Dendritic cell treated with granulocyte-macrophage colony-stimulating factor and Interleukin-4, amounts not matched to agents 40 ng/mL and 50 ng/mL, for 4 days (primary cell): ENCODE data around the gene STX10.

ENCODE experiments used
- H3K27ac Mint-ChIP-seq: one replicate; pipeline ENCODE4 v1.8.0; 2022; ENCODE audit warnings: mild to moderate bottlenecking, mixed read lengths
- H3K27me3 Mint-ChIP-seq: one replicate; pipeline ENCODE4 v1.8.0; 2022; ENCODE audit warnings: mild to moderate bottlenecking, mixed read lengths
- H3K36me3 Mint-ChIP-seq: one replicate; pipeline ENCODE4 v1.8.0; 2022; ENCODE audit warnings: low read depth, mixed read lengths
- H3K4me1 Mint-ChIP-seq: one replicate; pipeline ENCODE4 v1.8.0; 2022; ENCODE audit warnings: low read depth, mixed read lengths
- H3K4me3 Mint-ChIP-seq: one replicate; pipeline ENCODE4 v1.8.0; 2022; ENCODE audit warnings: mild to moderate bottlenecking, moderate library complexity, mixed read lengths
- H3K9me3 Mint-ChIP-seq: one replicate; pipeline ENCODE4 v1.8.0; 2022; ENCODE audit warnings: mixed read lengths
- intact Hi-C: fragments of 100-400 bp; cut with micrococcal nuclease; formaldehyde crosslinking; loops from one replicate; pipeline ENCODE4 v1.15.0; 2022

The STX10 gene

DNA sequence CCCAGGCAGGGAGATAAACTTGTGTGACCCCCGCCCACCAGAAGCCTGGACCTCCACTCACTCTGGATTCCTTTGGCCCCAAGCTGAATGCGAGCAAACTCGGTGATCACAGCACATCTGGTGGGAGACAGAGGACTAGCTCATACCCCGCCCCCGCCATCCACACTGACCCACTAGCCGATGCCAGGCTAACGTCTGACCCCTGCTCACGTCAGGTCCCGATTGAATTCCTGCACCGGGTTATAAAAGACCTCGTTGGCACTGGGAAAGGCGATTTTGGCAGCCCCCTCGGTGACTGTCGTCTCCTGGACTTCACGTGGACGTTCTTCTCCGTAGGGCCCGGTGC, 34.3 kb downstream of the STX10 start:
- H3K4me3 Mint-ChIP-seq, result peak overlapping the region; percentile 89
- H3K36me3 Mint-ChIP-seq, result peaks cover 55% of the 10 kb centered on the region
- H3K27ac Mint-ChIP-seq, result peak overlapping the region; percentile 83
- peaks cover 48% of the 10 kb centered on the region for H3K4me1 Mint-ChIP-seq
- intact Hi-C loops, result loop anchor here (1.0 to 2.0 kb wide), 2 partner anchors 12 to 35 kb away; partner anchors contain the start of genes IER2 and STX10
- no peaks in the 10 kb centered on the region for H3K27me3 Mint-ChIP-seq
- H3K9me3 Mint-ChIP-seq, result no peaks in the 10 kb centered on the region

DNA sequence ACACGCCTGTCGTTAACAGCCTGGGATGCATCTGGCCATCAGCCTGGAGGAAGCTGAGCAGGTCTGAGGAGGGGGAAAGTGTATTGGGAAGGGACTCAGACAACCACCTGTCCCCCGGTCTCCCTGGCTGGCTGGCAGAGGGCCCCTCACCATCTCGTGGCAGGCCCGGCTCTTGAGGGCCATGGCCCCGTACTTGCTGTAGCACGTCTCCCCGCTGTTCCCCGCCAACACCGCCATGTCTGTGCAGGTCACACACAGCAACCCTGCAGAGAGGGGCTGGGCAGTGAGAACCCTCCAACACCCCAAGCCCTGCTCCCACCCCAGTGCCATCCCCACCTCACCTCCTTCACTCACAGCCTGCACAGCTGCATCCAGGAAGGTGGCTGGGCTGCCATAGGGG, 37.6 kb downstream of the STX10 start:
- Mint-ChIP-seq H3K4me3 (no peak overlapping the region), H3K4me1 (peaks cover 23% of the 10 kb centered on the region), H3K27ac (no peak overlapping the region), H3K36me3 (peaks cover 66% of the 10 kb centered on the region), H3K27me3 (no peaks in the 10 kb centered on the region), H3K9me3 (no peaks in the 10 kb centered on the region)
- intact Hi-C loops, result no loop called here

DNA sequence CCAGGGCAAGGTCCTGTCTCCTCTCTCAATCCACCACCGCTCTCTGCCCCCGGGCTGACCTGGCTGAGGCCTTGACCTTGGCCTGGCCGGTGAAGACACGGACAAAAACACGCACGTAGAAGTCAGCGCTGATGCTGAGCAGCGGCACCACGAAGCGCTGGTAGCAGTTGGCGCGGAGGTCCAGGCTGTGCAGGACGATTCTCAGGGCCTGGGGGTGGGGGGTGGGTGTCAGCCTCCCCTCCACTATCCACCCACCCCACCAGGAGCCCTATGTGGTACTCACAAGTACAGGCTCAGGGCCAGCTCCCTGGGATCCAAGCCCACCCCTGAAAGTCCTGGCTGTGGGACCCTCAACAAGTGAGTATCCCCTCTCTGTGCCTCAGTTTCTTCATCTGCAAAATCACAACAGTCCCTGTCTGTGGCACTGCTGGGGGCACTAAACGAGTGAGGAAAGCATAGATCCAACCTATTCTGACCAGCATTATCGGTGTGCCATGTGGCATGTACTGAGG, 40.0 kb downstream of the STX10 start:
- no peaks in the 10 kb centered on the region for H3K27me3 Mint-ChIP-seq
- peaks cover 64% of the 10 kb centered on the region for H3K36me3 Mint-ChIP-seq
- H3K4me3 Mint-ChIP-seq, result no peak overlapping the region
- intact Hi-C loops, result no loop called here
- peaks cover 12% of the 10 kb centered on the region for H3K4me1 Mint-ChIP-seq
- no peak overlapping the region for H3K27ac Mint-ChIP-seq
- H3K9me3 Mint-ChIP-seq, result no peaks in the 10 kb centered on the region

DNA sequence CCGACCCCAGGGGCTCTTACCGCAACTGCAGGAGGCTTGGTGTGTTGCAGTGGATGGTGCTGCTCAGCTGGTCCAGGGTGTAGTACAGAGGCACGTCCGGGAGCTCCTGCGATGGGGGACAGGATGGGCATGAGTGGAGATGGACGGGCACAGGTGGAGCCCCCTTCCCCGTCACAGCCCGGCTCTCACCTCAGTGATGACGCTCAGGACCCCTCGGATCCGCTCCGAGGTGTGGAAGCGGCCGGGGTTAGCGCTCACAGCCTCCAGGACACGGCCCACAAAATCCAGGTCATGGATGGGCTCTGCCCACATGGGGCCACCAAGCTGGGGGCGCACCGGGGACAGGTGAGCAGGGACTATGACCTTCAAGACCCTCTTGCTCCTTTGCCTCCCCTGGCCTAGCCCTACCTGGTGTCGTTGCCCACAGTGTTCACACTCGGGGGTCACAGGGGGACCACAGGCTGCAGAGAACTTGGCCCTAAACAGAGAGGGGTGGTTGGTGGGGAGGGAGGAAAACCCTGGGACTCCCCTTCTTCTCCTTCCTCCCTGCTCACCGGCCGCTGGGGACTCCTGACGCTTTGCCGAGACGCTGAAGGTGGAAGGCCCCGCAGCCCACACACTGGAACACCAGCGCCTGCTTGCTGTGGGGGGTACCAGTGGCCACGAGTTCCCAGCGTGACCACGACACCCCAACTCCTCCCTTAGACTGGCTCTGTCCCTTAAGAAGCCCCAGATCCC, 40.6 kb downstream of the STX10 start:
- Mint-ChIP-seq H3K4me3 (no peak overlapping the region), H3K4me1 (peaks cover 15% of the 10 kb centered on the region), H3K27me3 (no peaks in the 10 kb centered on the region), H3K36me3 (peaks cover 69% of the 10 kb centered on the region), H3K9me3 (no peaks in the 10 kb centered on the region), H3K27ac (no peak overlapping the region)
- intact Hi-C loops, result no loop called here

DNA sequence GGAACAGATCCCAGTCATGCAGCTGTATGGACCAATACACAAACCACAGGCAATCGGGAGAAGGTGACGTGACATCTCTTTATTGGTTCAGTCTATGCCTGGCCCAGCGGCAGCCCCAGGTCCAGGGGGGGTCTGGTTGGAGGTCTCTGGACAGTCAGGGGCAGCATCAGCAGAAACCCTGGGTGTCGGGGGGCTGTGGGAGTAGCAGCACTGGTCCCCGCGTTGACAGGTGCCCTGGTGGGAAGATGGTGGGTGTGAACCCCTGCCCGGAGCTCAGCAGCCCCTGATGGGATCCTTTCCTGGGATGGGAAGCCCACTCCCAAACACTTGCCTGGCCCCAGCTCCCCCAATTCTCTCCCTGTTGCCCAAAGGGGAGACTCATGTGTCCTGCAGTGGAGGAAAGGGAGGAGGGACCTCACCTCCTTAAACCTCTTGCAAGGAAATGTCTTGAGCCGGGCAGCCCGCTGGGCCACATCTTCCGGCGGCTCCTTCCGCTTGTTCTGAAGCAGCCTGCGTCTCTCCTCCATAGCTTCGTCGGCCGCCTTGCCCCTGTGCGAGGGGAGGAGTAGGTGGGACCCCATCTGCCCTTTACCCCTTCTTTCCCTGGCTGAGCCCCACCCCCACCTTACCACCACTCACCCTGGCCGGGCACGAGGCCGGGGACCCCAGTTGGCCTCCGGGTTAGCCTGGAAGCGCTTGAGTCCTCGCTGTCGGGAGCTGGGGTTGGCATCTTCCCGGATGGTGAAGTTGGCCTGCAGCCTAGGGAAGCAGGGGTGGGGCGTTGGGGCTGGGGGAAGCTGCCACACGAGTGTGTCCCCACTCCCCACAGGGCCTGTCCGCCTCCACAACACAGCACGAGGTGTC, 45.1 kb downstream of the STX10 start:
- peak overlapping the region; percentile 98 for H3K27ac Mint-ChIP-seq
- H3K4me1 Mint-ChIP-seq, result peaks cover 48% of the 10 kb centered on the region
- H3K27me3 Mint-ChIP-seq, result no peaks in the 10 kb centered on the region
- intact Hi-C loops, result loop anchor here (1.0 to 5.0 kb wide), 2 partner anchors 11 to 47 kb away; partner anchors contain the start of genes IER2, STX10 and TRMT1
- peak overlapping the region; percentile 88 for H3K4me3 Mint-ChIP-seq
- peaks cover 66% of the 10 kb centered on the region for H3K36me3 Mint-ChIP-seq
- no peaks in the 10 kb centered on the region for H3K9me3 Mint-ChIP-seq

DNA sequence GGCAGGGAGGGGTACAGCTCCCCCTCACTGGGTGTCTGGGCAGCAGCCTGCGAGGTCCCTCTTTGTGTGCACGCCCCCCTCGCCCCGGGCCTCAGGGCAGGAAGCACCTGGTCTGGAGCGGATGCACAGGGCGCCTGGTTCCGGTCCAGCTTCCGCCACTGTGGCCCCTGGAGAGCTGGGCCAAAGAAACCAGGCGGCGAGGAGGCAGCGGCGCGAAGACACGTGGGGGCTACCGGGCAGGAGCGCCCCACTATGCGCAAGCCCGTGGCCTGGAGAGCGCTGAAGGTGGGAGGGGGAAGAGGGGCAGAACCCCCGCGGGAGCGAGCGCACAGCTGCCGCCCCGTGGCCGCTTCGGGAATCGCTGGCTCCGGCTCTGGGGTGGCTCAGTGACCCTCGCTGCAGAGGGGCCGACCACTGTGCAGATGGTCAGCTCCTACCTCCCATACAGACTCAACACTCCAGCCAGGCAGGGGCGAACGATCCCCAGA, 45.8 kb downstream of the STX10 start:
- peaks cover 66% of the 10 kb centered on the region for H3K36me3 Mint-ChIP-seq
- H3K27me3 Mint-ChIP-seq, result no peaks in the 10 kb centered on the region
- peak overlapping the region; percentile 88 for H3K4me3 Mint-ChIP-seq
- H3K27ac Mint-ChIP-seq, result peak overlapping the region; percentile 98
- H3K9me3 Mint-ChIP-seq, result no peaks in the 10 kb centered on the region
- intact Hi-C loops, result loop anchor here (1.0 to 5.0 kb wide), 2 partner anchors 12 to 48 kb away; partner anchors contain the start of genes IER2, STX10 and TRMT1
- H3K4me1 Mint-ChIP-seq, result peaks cover 54% of the 10 kb centered on the region

DNA sequence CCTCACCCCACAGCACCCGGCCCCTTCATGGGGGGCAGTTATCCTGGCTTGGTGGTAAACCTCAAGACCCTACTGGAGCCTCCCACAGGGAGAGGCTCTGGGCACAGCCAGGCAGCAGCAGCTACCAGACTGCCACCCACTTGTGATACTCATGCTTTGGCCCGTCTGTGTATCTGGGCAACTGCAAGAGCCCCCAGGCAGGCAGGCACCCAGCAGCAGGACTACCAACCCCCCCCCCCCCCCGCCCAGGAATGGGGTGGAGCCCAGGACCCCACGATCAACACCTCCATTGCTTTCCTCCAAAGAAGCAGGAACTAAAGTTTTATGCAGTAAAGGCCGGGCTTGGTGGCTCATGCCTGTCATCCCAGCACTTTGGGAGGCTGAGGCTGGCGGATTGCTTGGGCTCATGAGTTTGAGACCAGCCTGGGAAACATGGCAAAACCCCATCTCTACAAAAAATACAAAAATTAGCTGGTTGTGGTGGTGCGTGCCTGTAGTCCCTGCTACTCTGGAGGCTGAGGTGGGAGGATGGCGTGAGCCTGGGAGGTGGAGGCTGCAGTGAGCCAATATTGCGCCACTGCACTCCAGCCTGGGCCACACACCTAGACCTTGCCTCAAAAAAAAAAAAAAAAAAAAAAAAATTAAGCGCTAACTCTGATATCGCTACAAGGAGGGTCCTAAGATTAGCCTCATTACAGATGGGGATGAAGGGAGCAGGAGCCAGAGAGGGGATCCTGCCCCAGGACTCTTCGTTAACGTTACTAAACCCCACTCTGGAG, 46.4 kb downstream of the STX10 start:
- intact Hi-C loops, result loop anchor here (1.0 to 5.0 kb wide), 3 partner anchors 9 to 49 kb away; partner anchors contain the start of genes IER2, STX10 and TRMT1
- H3K27me3 Mint-ChIP-seq, result no peaks in the 10 kb centered on the region
- H3K4me3 Mint-ChIP-seq, result peak overlapping the region; percentile 92
- no peaks in the 10 kb centered on the region for H3K9me3 Mint-ChIP-seq
- H3K4me1 Mint-ChIP-seq, result peaks cover 59% of the 10 kb centered on the region
- peaks cover 67% of the 10 kb centered on the region for H3K36me3 Mint-ChIP-seq
- peak overlapping the region; percentile 98 for H3K27ac Mint-ChIP-seq

DNA sequence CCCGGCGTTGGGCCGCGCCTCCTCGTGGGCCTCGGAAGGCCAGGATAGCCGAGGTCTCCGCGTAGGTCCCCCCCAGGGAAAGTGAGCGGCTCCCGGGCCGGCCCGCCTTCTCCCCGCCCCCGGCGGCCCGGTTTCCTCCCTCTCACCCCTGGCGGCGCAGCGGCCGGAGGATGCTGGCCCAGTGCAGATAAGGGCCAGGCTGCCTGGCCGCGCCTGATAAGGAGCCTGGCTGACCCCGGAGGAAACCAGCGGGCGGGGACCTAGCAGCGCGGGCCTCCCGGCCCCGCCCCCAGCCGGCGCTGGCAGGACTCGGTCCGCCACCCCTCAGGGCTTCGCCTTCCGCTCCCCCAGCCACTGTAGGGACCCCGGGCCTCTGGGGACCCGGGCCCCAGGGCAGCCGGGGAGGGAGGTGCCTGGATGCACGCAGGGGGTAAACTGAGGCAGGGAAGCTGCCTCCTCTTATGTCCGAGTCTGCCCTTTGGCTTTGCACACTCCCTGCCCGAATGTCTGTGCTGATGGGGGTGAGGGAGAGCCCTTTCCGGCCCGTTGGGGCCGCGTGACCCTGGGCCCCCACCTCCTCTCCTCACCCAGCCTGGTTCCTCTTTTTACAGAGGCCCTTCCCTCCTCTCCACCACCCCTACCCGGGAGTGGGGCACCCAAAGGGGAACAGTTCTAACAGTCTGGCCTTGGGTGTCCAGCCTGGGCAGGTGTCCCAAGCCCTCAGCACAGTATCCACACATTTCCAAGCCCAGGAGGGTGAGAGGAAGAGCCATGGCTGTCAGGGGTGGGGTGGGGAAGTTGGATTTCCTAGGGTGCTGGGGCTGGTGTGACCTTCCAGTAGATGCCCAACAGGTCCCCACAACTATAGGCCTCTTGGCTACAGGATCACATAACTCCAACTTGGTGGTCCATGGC, 47.3 kb downstream of the STX10 start, which contains the start of gene LYL1:
Gene LYL1 (minus strand): TSS at position 193 of the 915 bp plus-strand sequence. CDS start 1,687 bp downstream, outside the sequence.
- Mint-ChIP-seq H3K4me3 (peak within 1 kb of the TSS; percentile 92), H3K4me1 (peaks cover 68% of the 10 kb centered on the region), H3K9me3 (no peaks in the 10 kb centered on the region), H3K27me3 (no peaks in the 10 kb centered on the region), H3K27ac (peak within 1 kb of the TSS; percentile 98), H3K36me3 (peaks cover 73% of the 10 kb centered on the region)
- intact Hi-C loops, result loop anchor here (1.0 to 5.0 kb wide), 2 partner anchors 9 to 49 kb away; partner anchors contain the start of genes IER2 and STX10

DNA sequence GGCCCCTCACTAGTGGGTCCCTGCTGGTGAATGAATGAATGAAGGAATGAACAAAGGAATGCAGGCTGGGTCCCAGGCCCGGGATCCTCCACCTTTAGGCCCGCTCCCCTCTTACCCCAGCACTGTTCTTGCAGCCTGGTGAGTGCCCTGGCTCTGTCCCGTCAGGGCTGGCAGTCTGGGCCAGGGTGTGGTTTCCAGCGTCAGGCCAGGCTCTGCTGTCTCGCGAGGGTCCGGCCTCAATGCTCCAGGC, 47.8 kb downstream of the STX10 start:
- peak overlapping the region; percentile 92 for H3K4me3 Mint-ChIP-seq
- intact Hi-C loops, result loop anchor here (5.0 kb wide), 1 partner anchor 50 kb away; the partner anchor contains the start of genes IER2 and STX10
- H3K4me1 Mint-ChIP-seq, result peaks cover 70% of the 10 kb centered on the region
- no peaks in the 10 kb centered on the region for H3K9me3 Mint-ChIP-seq
- no peaks in the 10 kb centered on the region for H3K27me3 Mint-ChIP-seq
- H3K36me3 Mint-ChIP-seq, result peaks cover 70% of the 10 kb centered on the region
- peak overlapping the region; percentile 98 for H3K27ac Mint-ChIP-seq

DNA sequence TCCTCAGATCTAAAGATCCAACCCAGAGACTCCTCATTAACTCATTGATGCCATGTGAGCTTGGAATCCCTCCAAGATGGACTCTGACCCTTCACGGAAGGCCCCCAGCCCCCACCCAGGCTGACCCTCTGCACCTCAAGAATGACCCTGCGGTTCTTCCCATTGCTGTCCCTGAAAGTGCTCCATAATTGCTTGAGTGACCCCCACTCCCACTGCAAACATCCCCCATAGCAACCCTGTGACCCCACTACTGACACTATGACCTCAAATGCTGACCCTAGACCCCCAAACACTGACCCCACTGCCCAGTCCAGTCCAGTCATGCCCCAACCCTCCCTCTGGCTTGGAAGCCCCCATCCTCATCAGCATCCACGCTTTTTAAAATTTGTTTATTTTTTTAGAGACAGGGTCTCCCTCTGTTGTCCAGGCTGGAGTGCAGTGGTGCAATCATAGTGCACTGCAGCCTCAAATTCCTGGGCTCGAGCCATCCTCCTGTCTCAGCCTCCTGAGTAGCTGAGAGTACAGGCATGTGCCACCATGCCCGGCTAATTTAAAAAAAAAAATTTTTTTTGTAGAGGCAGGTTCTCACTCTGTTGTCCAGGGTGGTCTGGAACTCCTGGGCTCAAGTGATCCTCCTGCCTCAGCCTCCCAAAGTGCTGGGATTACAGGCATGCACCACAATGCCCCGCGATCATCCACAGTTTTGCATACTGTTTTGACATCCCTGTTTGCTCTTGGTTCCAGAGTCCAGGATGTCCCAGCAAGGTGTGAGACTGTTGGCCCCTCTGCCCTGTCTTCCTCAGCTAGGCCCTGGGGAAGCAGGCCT, 48.4 kb downstream of the STX10 start:
- Mint-ChIP-seq H3K36me3 (peaks cover 65% of the 10 kb centered on the region), H3K4me1 (peaks cover 70% of the 10 kb centered on the region), H3K27me3 (no peaks in the 10 kb centered on the region), H3K9me3 (no peaks in the 10 kb centered on the region), H3K4me3 (peak overlapping the region; percentile 92), H3K27ac (peak overlapping the region; percentile 98)
- intact Hi-C loops, result loop anchor here (5.0 kb wide), 1 partner anchor 50 kb away; the partner anchor contains the start of genes IER2 and STX10

DNA sequence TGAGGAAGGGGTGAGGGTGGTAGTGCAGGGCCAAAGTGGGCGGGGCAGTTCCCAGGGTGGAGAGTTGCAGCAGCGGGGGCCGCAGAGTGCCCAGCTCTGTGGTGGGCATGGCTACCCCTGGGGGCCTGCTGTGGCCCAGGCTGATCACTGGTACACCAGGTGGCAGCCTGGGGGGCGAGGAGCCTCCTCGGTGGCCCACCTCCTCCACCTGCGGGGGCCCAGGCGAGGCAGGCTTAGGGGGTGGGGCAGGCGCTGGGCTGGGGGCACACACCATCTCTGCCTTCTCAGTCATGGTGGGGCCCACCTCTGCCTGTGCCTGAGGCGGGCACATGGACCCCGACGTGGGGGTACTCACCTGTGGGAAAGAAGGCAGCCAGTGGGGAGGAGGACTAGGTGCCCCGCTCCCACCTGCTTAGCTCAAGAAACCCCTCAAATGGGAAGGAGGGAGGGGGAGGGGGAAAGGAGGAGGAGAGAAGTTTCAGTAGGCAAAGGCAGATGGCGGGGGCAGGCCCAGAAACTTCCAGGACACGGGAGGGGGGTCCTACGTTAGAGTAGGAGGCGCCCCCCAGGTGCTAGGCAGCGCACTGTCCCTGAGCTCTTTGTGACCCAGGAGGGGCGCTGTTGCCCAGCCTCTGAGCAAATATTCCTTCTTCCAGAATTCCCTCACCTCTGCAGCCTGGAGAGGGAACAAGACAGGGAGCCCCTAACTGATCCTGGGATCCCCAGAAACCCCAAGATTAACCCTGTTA, 49.2 kb downstream of the STX10 start:
- Mint-ChIP-seq H3K4me1 (peaks cover 75% of the 10 kb centered on the region), H3K4me3 (peak overlapping the region; percentile 92)

More for the DNA sequence above, 49.2 kb downstream of the STX10 start:
- peak overlapping the region; percentile 98 for H3K27ac Mint-ChIP-seq
- intact Hi-C loops, result loop anchor here (5.0 kb wide), 1 partner anchor 51 kb away; the partner anchor contains the start of genes IER2 and STX10
- H3K27me3 Mint-ChIP-seq, result no peaks in the 10 kb centered on the region
- H3K36me3 Mint-ChIP-seq, result peaks cover 68% of the 10 kb centered on the region
- H3K9me3 Mint-ChIP-seq, result no peaks in the 10 kb centered on the region
